Stimulated activated effector memory CD8-positive, alpha-beta T cell treated with anti-CD3 and anti-CD28 coated beads, Interleukin-12 subunit alpha, Interleukin-12 subunit beta, amount 100 ng/mL, for 72 hours (primary cell): ENCODE data around the gene MLXIPL.
"Not testable (repeated sequence)": the region's sequence is repeated elsewhere in the genome, so short reads cannot be mapped to it uniquely, and the experiment has no call there.

Experiments
- ATAC-seq: fragments of 150-1000 bp; cut with Tn5 transposase; 2 replicates; pipeline ENCODE4 v1.10.0; 2021
- DNase-seq, 2 donors: peaks; one replicate each; pipeline ENCODE4 v3.0.0; 2021 to 2022; ENCODE audit warnings: low spot score in 2 of 2
- H3K27ac Mint-ChIP-seq: one replicate; pipeline ENCODE4 v1.8.0; 2022; ENCODE audit warnings: mild to moderate bottlenecking, mixed read lengths
- H3K36me3 Mint-ChIP-seq: one replicate; pipeline ENCODE4 v1.8.0; 2022; ENCODE audit warnings: mild to moderate bottlenecking, mixed read lengths
- H3K4me1 Mint-ChIP-seq: one replicate; pipeline ENCODE4 v1.8.0; 2022; ENCODE audit warnings: mixed read lengths
- H3K4me3 Mint-ChIP-seq: one replicate; pipeline ENCODE4 v1.8.0; 2022; ENCODE audit warnings: mild to moderate bottlenecking, mixed read lengths
- H3K9me3 Mint-ChIP-seq: one replicate; pipeline ENCODE4 v1.8.0; 2022; ENCODE audit warnings: mixed read lengths

The MLXIPL gene

GRCh38 chr7:73582664-73583202, 41.6 kb downstream of the MLXIPL start:
- DNase-seq (no peak), ATAC-seq (no peak)
- no peaks in the 10 kb centered on the region for H3K9me3 Mint-ChIP-seq
- no peak overlapping the region for H3K27ac Mint-ChIP-seq
- H3K4me1 Mint-ChIP-seq = peaks cover 16% of the 10 kb centered on the region
- no peak overlapping the region for H3K4me3 Mint-ChIP-seq
- H3K36me3 Mint-ChIP-seq = peaks cover 11% of the 10 kb centered on the region

DNA sequence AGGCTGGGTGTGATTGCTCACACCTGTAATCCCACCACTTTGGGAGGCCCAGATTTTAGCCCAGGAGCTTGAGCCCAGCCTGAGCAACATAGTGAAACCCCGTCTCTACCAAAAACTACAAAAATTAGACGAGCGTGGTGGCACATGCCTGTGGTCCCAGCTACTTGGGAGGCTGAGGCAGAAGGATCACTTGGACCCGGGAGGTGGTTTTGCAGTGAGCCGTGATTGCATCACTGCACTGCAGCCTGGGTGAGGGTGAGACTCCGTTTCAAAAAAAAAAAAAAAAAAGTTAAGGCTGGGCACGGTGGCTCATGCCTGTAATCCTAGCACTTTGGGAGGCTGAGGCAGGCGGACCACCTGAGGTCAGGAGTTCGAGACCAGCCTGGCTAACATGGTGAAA, 43.3 kb downstream of the MLXIPL start:
- H3K27ac Mint-ChIP-seq, DNase-seq, ATAC-seq, H3K4me3 Mint-ChIP-seq, H3K9me3 Mint-ChIP-seq: not testable (repeated sequence)
- H3K4me1 Mint-ChIP-seq = peaks cover 24% of the 10 kb centered on the region
- H3K36me3 Mint-ChIP-seq = peaks cover 26% of the 10 kb centered on the region

DNA sequence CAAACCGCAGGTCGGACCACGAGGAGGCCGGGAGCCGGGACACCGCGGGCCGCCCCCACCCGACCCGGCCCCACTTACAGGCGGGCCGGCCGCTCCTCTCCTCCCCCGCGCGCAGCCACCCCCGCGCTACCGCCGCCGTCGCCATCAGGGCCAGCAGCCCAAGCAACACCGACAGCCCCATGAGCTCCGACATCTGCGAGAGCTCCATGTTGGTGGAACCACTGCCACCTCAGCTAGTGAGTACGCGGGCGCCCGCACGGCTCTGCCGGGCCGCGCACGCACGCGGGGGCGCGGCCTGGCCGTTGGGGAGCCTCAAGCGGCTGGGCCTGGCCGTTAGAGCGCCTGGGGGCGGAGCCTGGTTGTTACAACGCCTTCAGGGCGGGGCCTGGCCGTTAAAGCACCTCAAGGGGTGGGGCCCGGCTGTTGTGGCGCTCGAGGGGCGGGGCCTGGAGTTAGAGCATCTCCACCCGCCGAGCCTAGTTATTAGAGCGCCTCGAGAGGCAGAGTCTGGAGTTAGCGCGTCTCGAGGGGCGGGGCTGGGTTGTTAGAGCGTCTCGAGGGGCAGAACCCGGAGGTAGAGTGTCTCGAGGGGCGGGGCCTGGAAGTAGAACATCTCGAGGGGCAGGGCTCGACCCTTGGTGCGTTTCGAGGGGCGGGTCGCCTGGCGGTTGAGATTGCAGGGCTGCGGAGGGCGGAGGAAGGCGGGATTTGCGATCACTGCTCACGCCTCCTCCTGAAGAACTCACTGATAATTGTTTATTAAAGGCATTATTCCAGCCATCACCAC, 45.8 kb downstream of the MLXIPL start, which contains the start of gene TBL2:
TSS of gene TBL2 (minus strand) at position 238 of the 787 bp plus-strand sequence. CDS start at position 208, 30 bp downstream.
- H3K4me3 Mint-ChIP-seq = peak within 1 kb of the TSS; percentile 96
- ATAC-seq = peak; percentile 92
- H3K4me1 Mint-ChIP-seq = peaks cover 35% of the 10 kb centered on the region
- H3K27ac Mint-ChIP-seq = peak within 1 kb of the TSS; percentile 97
- H3K36me3 Mint-ChIP-seq = peaks cover 51% of the 10 kb centered on the region
- DNase-seq = peak; percentile 96
- H3K9me3 Mint-ChIP-seq = no peaks in the 10 kb centered on the region

- Mint-ChIP-seq H3K4me1 (peaks cover 36% of the 10 kb centered on the region), H3K9me3 (no peaks in the 10 kb centered on the region), H3K36me3 (peaks cover 58% of the 10 kb centered on the region), H3K4me3 (peak overlapping the region; percentile 96), H3K27ac (peak overlapping the region; percentile 97)
- ATAC-seq (peak; percentile 14), DNase-seq (no peak)
Observed at GRCh38 chr7:73577627-73578341, 46.5 kb downstream of the MLXIPL start.

GRCh38 chr7:73573791-73574190, 50.5 kb downstream of the MLXIPL start:
- no peak overlapping the region for H3K4me3 Mint-ChIP-seq
- ATAC-seq = no peak
- no peak for DNase-seq
- H3K27ac Mint-ChIP-seq = peak overlapping the region; percentile 32
- peaks cover 94% of the 10 kb centered on the region for H3K36me3 Mint-ChIP-seq
- H3K4me1 Mint-ChIP-seq = peaks cover 38% of the 10 kb centered on the region
- H3K9me3 Mint-ChIP-seq = no peaks in the 10 kb centered on the region

DNA sequence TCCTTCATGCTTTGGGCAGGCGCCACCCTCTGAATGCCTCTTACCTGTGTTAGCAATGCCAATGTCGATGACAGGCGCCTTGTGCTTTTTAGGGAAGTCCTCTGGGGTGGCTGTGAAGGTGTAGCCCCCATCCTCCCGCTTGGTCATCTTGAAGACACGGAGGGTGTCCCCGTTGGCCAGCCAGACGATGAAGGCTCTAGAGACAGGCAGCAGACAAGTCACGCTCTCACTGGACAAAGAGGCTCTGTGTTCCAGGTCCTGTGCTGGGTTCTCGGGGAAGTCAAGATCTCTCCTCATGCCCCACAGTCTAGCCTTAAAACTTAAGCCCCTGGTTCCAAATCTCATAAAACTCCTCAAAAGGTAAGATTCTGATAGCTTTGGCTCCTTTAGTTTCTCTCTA, 51.0 kb downstream of the MLXIPL start:
- Mint-ChIP-seq H3K9me3 (no peaks in the 10 kb centered on the region), H3K4me3 (no peak overlapping the region), H3K27ac (no peak overlapping the region), H3K36me3 (peaks cover 92% of the 10 kb centered on the region), H3K4me1 (peaks cover 34% of the 10 kb centered on the region)
- no peak for ATAC-seq
- DNase-seq = no peak

DNA sequence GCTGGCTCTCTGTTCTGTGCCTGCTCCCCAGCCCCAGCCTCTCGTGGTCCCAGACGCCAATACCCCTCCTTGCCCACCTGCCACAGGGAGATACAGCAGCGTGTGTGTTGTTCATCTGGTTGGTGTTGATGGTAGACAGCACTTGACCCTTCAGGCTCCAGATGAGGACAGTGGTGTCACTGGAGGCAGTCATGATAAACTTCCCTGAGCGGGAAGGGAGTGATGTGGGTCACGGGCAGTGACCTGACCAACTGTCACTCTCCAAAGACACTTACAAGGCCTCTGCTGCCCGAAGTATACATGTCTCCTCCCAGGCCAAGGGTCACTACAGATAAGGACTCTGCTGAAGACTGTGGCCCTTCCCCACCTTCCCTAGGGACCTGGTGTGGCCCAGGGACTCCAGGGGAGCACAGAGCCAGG, 51.5 kb downstream of the MLXIPL start:
- Mint-ChIP-seq H3K4me3 (no peak overlapping the region), H3K27ac (no peak overlapping the region)
- DNase-seq = no peak

DNA sequence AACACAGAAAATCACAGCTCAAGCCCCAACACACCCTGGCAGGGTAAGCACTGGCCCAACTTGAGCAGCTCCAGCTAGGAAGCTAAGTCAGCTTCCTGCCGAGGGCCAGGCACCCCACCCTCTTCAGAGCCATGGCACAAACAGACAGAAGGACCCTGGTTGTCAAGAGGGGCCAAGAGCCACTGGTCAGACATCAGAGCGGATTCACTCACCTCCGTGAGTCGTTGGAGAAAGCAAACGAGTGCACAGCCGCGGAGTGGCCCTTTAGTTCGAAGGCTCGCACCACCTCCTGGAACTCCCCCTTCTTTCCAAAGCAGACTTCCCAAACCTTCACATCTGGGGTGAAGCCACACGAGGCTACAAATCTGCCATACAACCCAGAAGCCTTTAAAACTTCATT, 53.3 kb downstream of the MLXIPL start:
- ATAC-seq (no peak), DNase-seq (no peak)
- peaks cover 74% of the 10 kb centered on the region for H3K36me3 Mint-ChIP-seq
- H3K4me1 Mint-ChIP-seq = peaks cover 30% of the 10 kb centered on the region
- no peaks in the 10 kb centered on the region for H3K9me3 Mint-ChIP-seq
- H3K27ac Mint-ChIP-seq = no peak overlapping the region
- no peak overlapping the region for H3K4me3 Mint-ChIP-seq

More for the DNA sequence above, 51.5 kb downstream of the MLXIPL start:
- peaks cover 90% of the 10 kb centered on the region for H3K36me3 Mint-ChIP-seq
- no peaks in the 10 kb centered on the region for H3K9me3 Mint-ChIP-seq
- peaks cover 32% of the 10 kb centered on the region for H3K4me1 Mint-ChIP-seq
- ATAC-seq = no peak

- Mint-ChIP-seq H3K36me3 (peaks cover 70% of the 10 kb centered on the region), H3K4me3 (no peak overlapping the region), H3K27ac (no peak overlapping the region), H3K4me1 (peaks cover 35% of the 10 kb centered on the region), H3K9me3 (no peaks in the 10 kb centered on the region)
- ATAC-seq = peak; percentile 6
- DNase-seq = no peak
Observed at GRCh38 chr7:73570521-73570920, 53.8 kb downstream of the MLXIPL start.

GRCh38 chr7:73569042-73569608, 55.2 kb downstream of the MLXIPL start:
- no peak overlapping the region for H3K27ac Mint-ChIP-seq
- peaks cover 34% of the 10 kb centered on the region for H3K4me1 Mint-ChIP-seq
- DNase-seq = no peak
- no peaks in the 10 kb centered on the region for H3K9me3 Mint-ChIP-seq
- ATAC-seq = no peak
- H3K4me3 Mint-ChIP-seq = no peak overlapping the region
- peaks cover 56% of the 10 kb centered on the region for H3K36me3 Mint-ChIP-seq

DNA sequence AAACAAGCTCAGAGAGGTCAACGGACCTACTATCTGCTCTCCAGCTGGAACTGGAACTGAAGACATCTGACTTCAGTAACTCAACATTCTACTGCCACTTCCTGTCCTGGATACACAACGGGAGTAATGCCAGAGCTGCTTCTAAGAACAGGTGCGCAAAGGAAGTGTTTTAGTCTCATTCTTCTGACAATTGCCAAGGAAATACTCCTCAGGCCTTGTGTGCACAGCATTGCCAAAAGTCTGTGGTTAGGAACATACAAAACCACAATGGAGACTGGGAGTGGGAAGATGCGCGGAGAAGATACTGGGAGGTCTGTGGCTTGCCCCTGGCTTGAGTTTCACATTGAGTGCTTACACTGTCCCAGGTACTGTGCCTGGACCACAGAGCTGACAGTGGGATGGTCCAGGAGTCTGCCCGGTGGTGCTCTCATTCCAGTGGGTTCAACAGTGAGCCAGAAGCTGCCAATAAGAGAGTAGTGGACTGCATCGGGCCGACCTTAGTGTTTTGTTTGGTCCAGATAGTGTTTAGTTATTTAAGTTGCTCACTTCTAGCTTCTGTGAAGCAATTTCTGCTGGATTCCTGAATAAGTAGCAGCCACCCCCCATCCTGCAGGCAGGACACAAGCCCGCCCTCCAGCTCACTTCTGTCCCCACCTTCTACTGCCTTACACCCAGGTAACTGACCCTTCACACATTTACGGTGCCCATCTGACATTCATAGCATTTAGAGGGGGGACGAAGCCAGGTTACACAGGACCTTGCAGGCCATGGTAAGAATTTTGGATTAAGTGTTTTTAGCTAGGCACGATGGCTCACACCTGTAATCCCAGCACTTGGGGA, 56.3 kb downstream of the MLXIPL start:
- ATAC-seq (no peak), DNase-seq (no peak)
- Mint-ChIP-seq H3K9me3 (no peaks in the 10 kb centered on the region), H3K4me3 (no peak overlapping the region), H3K36me3 (peaks cover 45% of the 10 kb centered on the region), H3K4me1 (peaks cover 29% of the 10 kb centered on the region), H3K27ac (no peak overlapping the region)

- no peak for ATAC-seq
- Mint-ChIP-seq H3K4me3 (no peak overlapping the region), H3K9me3 (no peaks in the 10 kb centered on the region), H3K36me3 (peaks cover 37% of the 10 kb centered on the region), H3K4me1 (peaks cover 21% of the 10 kb centered on the region), H3K27ac (no peak overlapping the region)
- no peak for DNase-seq
Observed at GRCh38 chr7:73567140-73567539, 57.2 kb downstream of the MLXIPL start.

DNA sequence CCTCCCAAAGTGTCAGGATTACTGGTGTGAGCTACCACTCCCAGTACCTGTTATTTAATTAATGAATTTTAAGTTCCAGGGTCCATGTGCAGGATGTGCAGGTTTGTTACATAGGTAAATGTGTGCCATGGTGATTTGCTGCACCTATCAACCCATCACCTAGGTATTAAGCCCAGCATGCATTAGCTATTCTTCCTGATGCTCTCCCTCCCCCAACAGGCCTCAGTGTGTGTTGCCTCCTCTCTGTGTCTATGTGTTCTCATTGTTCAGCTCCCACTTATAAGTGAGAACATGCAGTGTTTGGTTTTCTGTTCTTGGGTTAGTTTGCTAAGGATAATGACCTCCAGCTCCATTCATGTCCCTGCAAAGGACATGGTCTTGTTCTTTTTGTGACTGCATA, 57.9 kb downstream of the MLXIPL start:
- Mint-ChIP-seq H3K27ac (peak overlapping the region; percentile 71), H3K36me3 (peaks cover 34% of the 10 kb centered on the region), H3K4me1 (peaks cover 19% of the 10 kb centered on the region), H3K4me3 (peak overlapping the region; percentile 61)
- not testable (repeated sequence) for ATAC-seq, H3K9me3 Mint-ChIP-seq, DNase-seq

- peaks cover 28% of the 10 kb centered on the region for H3K36me3 Mint-ChIP-seq
- peaks cover 22% of the 10 kb centered on the region for H3K4me1 Mint-ChIP-seq
- DNase-seq = no peak
- peak overlapping the region; percentile 71 for H3K27ac Mint-ChIP-seq
- no peaks in the 10 kb centered on the region for H3K9me3 Mint-ChIP-seq
- H3K4me3 Mint-ChIP-seq = peak overlapping the region; percentile 61
- peak; percentile 62 for ATAC-seq
Observed at GRCh38 chr7:73565675-73566340, 58.5 kb downstream of the MLXIPL start.
